Astrocyte of the cerebellum (primary cell): ENCODE measurements around the gene TMEM176B.

Source experiments
- DNase-seq: peaks from one replicate; pipeline ENCODE4 v3.0.0-alpha.2; 2011; ENCODE audit warnings: low read depth
- H3K4me3 ChIP-seq: 2 replicates; pipeline ENCODE4 v1.5.1; 2011; ENCODE audit warnings: mild to moderate bottlenecking, low read depth, low read length, moderate library complexity
- in situ Hi-C: cut with HindIII; loops from 2 replicates; pipeline ENCODE4 v1.10.0; 2017; ENCODE audit warnings: low sequenced_read_pairs
- TF ChIP-seq, protein P1 (sequence below): IDR thresholded peaks from 2 replicates; pipeline ENCODE4 v1.5.1; 2012; ENCODE audit warnings: low read length, low read depth, moderate library complexity, mild to moderate bottlenecking; ENCODE audit errors: missing control alignments

Gene TMEM176B

GRCh38 chr7:150845421-150845861, 45.3 kb upstream of the TMEM176B start:
- in situ Hi-C loops = no loop called here
- no peak overlapping the region for H3K4me3 ChIP-seq
- TF ChIP-seq, protein P1, sequence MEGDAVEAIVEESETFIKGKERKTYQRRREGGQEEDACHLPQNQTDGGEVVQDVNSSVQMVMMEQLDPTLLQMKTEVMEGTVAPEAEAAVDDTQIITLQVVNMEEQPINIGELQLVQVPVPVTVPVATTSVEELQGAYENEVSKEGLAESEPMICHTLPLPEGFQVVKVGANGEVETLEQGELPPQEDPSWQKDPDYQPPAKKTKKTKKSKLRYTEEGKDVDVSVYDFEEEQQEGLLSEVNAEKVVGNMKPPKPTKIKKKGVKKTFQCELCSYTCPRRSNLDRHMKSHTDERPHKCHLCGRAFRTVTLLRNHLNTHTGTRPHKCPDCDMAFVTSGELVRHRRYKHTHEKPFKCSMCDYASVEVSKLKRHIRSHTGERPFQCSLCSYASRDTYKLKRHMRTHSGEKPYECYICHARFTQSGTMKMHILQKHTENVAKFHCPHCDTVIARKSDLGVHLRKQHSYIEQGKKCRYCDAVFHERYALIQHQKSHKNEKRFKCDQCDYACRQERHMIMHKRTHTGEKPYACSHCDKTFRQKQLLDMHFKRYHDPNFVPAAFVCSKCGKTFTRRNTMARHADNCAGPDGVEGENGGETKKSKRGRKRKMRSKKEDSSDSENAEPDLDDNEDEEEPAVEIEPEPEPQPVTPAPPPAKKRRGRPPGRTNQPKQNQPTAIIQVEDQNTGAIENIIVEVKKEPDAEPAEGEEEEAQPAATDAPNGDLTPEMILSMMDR = no peak
- DNase-seq = no peak

GRCh38 chr7:150842716-150843115, 42.6 kb upstream of the TMEM176B start:
- H3K4me3 ChIP-seq = no peak overlapping the region
- TF ChIP-seq, protein P1 = no peak
- in situ Hi-C loops = no loop called here
- no peak for DNase-seq

DNA sequence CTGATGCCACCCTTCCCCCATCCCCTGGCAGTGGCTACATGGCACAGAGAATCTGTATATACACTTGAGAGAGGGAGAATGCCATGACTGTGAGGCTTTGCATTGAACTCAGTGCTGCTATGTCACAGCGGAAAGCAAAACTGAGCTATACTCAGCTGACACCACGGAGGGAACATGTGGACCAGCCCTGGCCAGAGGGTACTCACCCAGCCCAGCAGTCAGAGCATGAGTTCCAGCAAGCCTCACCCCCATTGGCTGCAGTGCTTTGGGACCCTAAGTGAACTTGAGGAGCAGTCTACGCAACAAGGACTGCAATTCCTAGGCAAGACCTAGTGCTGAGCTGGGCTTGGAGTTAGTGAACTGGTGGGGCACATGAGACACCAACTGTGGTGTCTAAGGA, 41.9 kb upstream of the TMEM176B start:
- in situ Hi-C loops = no loop called here
- no peak for DNase-seq
- TF ChIP-seq, protein P1 = no peak
- no peak overlapping the region for H3K4me3 ChIP-seq

GRCh38 chr7:150838965-150839650, 38.9 kb upstream of the TMEM176B start:
- no peak for DNase-seq
- no peak overlapping the region for H3K4me3 ChIP-seq
- TF ChIP-seq, protein P1 = no peak
- in situ Hi-C loops = loop anchor here (5.0 kb wide), 1 partner anchor 37 kb away; the partner anchor contains the start of genes TMEM176A and TMEM176B

DNA sequence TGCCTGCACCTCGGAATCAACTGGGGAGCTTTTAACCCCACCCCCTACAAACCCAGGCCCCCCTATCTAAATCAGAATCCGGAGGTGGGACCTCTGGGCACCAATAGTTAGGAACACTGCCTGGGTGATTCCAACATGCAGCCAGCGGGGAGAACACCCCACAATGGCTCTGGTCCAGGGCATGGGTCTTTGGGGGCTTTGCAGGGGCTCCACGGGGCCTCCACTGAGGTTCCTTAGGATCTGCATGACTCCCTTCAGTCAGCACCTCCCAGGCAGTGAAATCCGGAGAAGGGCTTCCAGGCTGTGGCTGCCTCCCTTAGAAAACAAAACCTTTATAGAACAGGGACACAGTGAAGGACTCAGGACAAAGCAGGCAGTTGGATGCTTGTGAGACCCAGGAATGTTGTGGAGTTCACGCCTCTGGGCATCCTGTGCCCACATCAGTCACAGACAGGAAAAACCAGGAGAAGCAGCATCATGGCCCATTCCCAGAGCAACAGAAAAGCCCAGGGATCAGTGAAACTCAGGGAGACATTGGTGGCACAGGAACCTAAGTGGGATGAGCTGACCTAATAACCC, 35.6 kb upstream of the TMEM176B start:
- no peak overlapping the region for H3K4me3 ChIP-seq
- TF ChIP-seq, protein P1 = no peak
- DNase-seq = no peak
- in situ Hi-C loops = loop anchor here (5.0 kb wide), 1 partner anchor 33 kb away; the partner anchor contains the start of genes TMEM176A and TMEM176B

DNA sequence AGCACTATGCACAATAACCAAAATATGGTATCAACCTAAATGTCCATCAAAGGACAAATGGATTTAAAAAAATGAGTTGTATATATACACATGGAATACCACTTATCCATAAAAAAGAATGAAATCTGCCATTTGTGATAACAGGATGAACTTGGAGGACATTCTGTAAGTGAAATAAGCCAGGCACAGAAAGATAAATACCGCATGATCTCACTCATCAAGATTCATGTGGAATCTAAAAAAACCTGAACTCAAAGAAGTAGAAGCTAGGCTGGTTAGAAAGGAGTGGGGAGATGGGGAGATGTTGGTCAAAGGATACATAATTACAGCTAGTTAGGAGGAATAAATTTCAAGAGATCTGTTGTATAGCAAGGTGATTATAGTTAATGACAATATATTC, 34.9 kb upstream of the TMEM176B start:
- no peak overlapping the region for H3K4me3 ChIP-seq
- in situ Hi-C loops = loop anchor here (5.0 kb wide), 1 partner anchor 33 kb away; the partner anchor contains the start of genes TMEM176A and TMEM176B
- no peak for DNase-seq
- TF ChIP-seq, protein P1 = no peak
